Stimulated activated CD4-positive, alpha-beta T cell treated with anti-CD3 and anti-CD28 coated beads, Interleukin-4, amount 100 ng/mL, for 24 hours (primary cell): ENCODE results near the gene PHACTR3.
"Not testable (repeated sequence)": the region's sequence is repeated elsewhere in the genome, so short reads cannot be mapped to it uniquely, and the experiment has no call there.

Source experiments
- DNase-seq: peaks from one replicate; pipeline ENCODE4 v3.0.0-alpha.2; 2020

Gene PHACTR3

GRCh38 chr20:59835448-59836395 is 231.4 kb downstream of the PHACTR3 start:
- no peak for DNase-seq

- DNase-seq: no peak
These were observed 232.4 kb downstream of the PHACTR3 start for GRCh38 chr20:59836767-59837166.

GRCh38 chr20:59837623-59838394 is 233.5 kb downstream of the PHACTR3 start:
- DNase-seq: no peak

GRCh38 chr20:59839400-59839799 is 235.1 kb downstream of the PHACTR3 start:
- no peak for DNase-seq

- no peak for DNase-seq
These were observed 241.1 kb downstream of the PHACTR3 start for GRCh38 chr20:59845472-59845871.

GRCh38 chr20:59848182-59848581 is 243.8 kb downstream of the PHACTR3 start:
- DNase-seq: no peak

- DNase-seq: no peak
These were observed 245.8 kb downstream of the PHACTR3 start for GRCh38 chr20:59850018-59850641.

- DNase-seq: not testable (repeated sequence)
These were observed 252.2 kb downstream of the PHACTR3 start for GRCh38 chr20:59856526-59856925.

- not testable (repeated sequence) for DNase-seq
These were observed 252.6 kb downstream of the PHACTR3 start for GRCh38 chr20:59856941-59857340.

GRCh38 chr20:59857966-59858365 is 253.6 kb downstream of the PHACTR3 start:
- no peak for DNase-seq

- no peak for DNase-seq
These were observed 254.1 kb downstream of the PHACTR3 start for GRCh38 chr20:59858425-59858824.

GRCh38 chr20:59861401-59861800 is 257.1 kb downstream of the PHACTR3 start:
- DNase-seq: no peak

GRCh38 chr20:59863058-59863457 is 258.7 kb downstream of the PHACTR3 start:
- DNase-seq: no peak

GRCh38 chr20:59864726-59865125 is 260.4 kb downstream of the PHACTR3 start:
- no peak for DNase-seq

- DNase-seq: no peak
These were observed 262.0 kb downstream of the PHACTR3 start for GRCh38 chr20:59866338-59866737.

- DNase-seq: no peak
These were observed 266.8 kb downstream of the PHACTR3 start for GRCh38 chr20:59871096-59871495.

- DNase-seq: no peak
These were observed 269.1 kb downstream of the PHACTR3 start for GRCh38 chr20:59873409-59873808.

- DNase-seq: no peak
These were observed 275.9 kb downstream of the PHACTR3 start for GRCh38 chr20:59880198-59880597.

- DNase-seq: no peak
These were observed 280.2 kb downstream of the PHACTR3 start for GRCh38 chr20:59884494-59884893.

- DNase-seq: no peak
These were observed 283.7 kb downstream of the PHACTR3 start for GRCh38 chr20:59888050-59888449.

- not testable (repeated sequence) for DNase-seq
These were observed 285.7 kb downstream of the PHACTR3 start for GRCh38 chr20:59890035-59890434.

- DNase-seq: no peak
These were observed 287.2 kb downstream of the PHACTR3 start for GRCh38 chr20:59891581-59891980.

GRCh38 chr20:59895908-59896307 is 291.6 kb downstream of the PHACTR3 start:
- no peak for DNase-seq
